ENCODE data around the gene HPCA.

DNA sequence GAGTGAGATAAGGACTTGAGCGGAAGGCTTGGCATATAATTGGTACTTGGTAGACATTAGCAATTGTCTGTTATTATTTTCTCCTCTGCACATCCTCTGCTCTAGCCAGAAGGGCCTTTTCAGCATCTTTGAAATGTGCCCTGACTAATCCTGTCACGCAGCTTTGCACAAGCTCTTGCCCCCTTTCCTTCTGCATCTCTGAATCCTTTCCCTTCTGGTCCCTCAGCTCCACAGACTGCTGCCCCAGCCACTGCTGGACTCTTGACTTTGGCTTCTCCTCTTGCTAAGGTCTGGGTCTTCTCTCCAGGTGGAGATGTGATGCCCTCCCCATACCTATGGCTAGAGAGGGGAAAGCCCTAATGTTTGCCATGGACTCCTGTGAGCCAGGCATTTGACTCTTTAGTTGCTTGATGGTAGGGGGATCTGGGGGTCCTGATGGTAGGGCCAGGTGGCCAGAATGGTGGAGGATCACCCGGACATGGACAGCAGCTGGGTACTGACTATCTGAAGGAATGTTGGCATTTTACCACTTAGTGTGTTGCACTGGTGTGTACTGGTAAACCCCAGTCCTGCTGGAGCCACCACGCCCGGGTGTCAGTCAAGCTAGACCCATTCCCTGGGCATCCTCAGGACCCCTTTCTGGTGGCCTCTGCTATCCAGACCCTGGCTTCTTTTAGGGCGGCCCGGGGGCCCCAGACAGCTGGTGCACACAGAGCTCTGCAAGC, 4.4 kb downstream of the HPCA start:
- TF ChIP-seq, protein P1, sequence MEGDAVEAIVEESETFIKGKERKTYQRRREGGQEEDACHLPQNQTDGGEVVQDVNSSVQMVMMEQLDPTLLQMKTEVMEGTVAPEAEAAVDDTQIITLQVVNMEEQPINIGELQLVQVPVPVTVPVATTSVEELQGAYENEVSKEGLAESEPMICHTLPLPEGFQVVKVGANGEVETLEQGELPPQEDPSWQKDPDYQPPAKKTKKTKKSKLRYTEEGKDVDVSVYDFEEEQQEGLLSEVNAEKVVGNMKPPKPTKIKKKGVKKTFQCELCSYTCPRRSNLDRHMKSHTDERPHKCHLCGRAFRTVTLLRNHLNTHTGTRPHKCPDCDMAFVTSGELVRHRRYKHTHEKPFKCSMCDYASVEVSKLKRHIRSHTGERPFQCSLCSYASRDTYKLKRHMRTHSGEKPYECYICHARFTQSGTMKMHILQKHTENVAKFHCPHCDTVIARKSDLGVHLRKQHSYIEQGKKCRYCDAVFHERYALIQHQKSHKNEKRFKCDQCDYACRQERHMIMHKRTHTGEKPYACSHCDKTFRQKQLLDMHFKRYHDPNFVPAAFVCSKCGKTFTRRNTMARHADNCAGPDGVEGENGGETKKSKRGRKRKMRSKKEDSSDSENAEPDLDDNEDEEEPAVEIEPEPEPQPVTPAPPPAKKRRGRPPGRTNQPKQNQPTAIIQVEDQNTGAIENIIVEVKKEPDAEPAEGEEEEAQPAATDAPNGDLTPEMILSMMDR (IDR thresholded peaks at IDR 0.05; ENCODE audit: low read depth, low read length): no peak
- TF ChIP-seq EZH2phosphoT487 (IDR thresholded peaks at IDR 0.05; ENCODE audit: low read depth): no peak
